ENCODE data around the gene FBXO4.
"Not testable (repeated sequence)": the region's sequence is repeated elsewhere in the genome, so short reads cannot be mapped to it uniquely, and the experiment has no call there.

The FBXO4 gene

DNA sequence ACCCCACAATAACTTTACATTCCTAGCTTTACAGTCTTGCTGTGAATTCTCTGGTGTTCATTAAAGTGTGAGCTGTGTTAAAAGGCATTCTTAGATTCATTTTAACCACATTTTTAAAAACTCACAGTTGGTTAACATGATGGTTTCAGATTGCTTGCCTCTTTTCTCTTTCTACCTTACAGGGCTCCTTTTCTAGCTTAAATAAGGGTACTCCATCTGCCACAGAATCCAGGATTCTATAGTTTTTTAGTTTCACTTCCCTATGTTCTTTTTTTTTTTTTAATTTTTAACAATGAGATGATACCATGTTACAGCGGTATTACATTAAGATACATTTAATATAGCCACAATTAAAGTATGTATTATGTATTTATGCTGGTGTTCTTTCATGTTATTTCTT is 3.9 kb upstream of the FBXO4 start:
- Histone ChIP-seq H3K9me3 (ENCODE audit: control insufficient read depth, low read length) (no peaks in the 10 kb centered on the region), H3K36me3 (ENCODE audit: control insufficient read depth, insufficient read depth, low read length) (peaks cover 13% of the 10 kb centered on the region), H3K4me3 (ENCODE audit: insufficient read depth, low read depth, low read length) (no peak overlapping the region), H3K27ac (ENCODE audit: insufficient read depth, low read depth, low read length, poor library complexity, severe bottlenecking) (no peak overlapping the region), H3K27me3 (ENCODE audit: control insufficient read depth, insufficient read depth, low read length, poor library complexity, severe bottlenecking) (no peaks in the 10 kb centered on the region), H3K4me1 (ENCODE audit: control insufficient read depth, insufficient read depth, low read length) (no peaks in the 10 kb centered on the region)
- no CpG with 5 or more reads among the region's 1 CpG for WGBS, 2 experiments

DNA sequence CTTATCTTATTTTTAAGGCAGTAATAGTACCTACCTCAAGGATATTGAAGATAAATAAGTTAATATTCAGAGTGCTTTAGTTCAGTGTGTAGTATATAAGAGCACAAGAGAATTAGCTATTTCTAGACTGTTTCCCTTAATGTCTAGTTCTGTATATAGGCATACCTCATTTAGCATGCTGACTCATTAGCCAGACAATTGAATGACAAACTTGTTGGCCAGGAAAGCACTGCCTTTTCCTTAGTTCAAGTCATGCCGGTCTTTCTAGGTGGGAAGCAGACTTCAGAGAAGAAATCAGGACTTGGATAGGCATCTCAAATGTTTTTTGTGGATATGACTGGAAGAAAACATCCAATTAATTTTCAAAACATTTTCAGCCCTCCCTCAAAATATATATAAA is 3.2 kb upstream of the FBXO4 start:
- Histone ChIP-seq H3K4me1 (ENCODE audit: control insufficient read depth, insufficient read depth, low read length) (no peaks in the 10 kb centered on the region), H3K27me3 (ENCODE audit: control insufficient read depth, insufficient read depth, low read length, poor library complexity, severe bottlenecking) (no peaks in the 10 kb centered on the region), H3K9me3 (ENCODE audit: control insufficient read depth, low read length) (no peaks in the 10 kb centered on the region), H3K36me3 (ENCODE audit: control insufficient read depth, insufficient read depth, low read length) (peaks cover 13% of the 10 kb centered on the region), H3K27ac (ENCODE audit: insufficient read depth, low read depth, low read length, poor library complexity, severe bottlenecking) (no peak overlapping the region), H3K4me3 (ENCODE audit: insufficient read depth, low read depth, low read length) (no peak overlapping the region)
- WGBS, 2 experiments: 100% methylated on average over 1 of the region's 1 CpG

- Histone ChIP-seq H3K4me3 (ENCODE audit: insufficient read depth, low read depth, low read length) (peak overlapping the region; percentile 61), H3K4me1 (ENCODE audit: control insufficient read depth, insufficient read depth, low read length) (no peaks in the 10 kb centered on the region), H3K9me3 (ENCODE audit: control insufficient read depth, low read length) (no peaks in the 10 kb centered on the region), H3K27ac (ENCODE audit: insufficient read depth, low read depth, low read length, poor library complexity, severe bottlenecking) (no peak overlapping the region), H3K27me3 (ENCODE audit: control insufficient read depth, insufficient read depth, low read length, poor library complexity, severe bottlenecking) (no peaks in the 10 kb centered on the region), H3K36me3 (ENCODE audit: control insufficient read depth, insufficient read depth, low read length) (peaks cover 3% of the 10 kb centered on the region)
- WGBS, 2 experiments: 79 to 86% methylated on average over 3 to 4 of the region's 4 CpGs
These were observed 582 bp upstream of the FBXO4 start for GRCh38 chr5:41924526-41924871.

DNA sequence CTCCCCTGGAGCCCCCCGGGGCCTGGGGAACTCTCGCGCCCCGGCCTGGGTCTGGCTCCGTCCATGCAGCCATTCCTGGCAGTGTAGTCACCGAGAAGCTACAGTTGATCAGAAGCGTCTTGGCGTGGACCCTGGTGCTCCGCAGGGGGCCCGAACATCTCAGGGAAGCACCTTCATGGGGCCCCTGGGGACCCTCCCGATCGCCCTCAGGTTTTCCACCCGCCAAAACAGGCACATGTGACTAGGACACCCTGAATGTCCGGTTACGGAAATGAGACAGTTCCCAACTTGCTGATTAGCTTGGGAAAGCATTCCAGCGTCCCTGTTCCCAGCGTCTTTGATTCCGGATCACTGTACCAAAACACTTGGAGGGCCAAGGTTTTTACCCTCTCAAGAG is 472 bp downstream of the FBXO4 start:
- peak overlapping the region; percentile 61 for H3K4me3 ChIP-seq (ENCODE audit: insufficient read depth, low read depth, low read length)
- no peaks in the 10 kb centered on the region for H3K27me3 ChIP-seq (ENCODE audit: control insufficient read depth, insufficient read depth, low read length, poor library complexity, severe bottlenecking)
- H3K36me3 ChIP-seq (ENCODE audit: control insufficient read depth, insufficient read depth, low read length): no peaks in the 10 kb centered on the region
- H3K27ac ChIP-seq (ENCODE audit: insufficient read depth, low read depth, low read length, poor library complexity, severe bottlenecking): no peak overlapping the region
- no peaks in the 10 kb centered on the region for H3K9me3 ChIP-seq (ENCODE audit: control insufficient read depth, low read length)
- H3K4me1 ChIP-seq (ENCODE audit: control insufficient read depth, insufficient read depth, low read length): no peaks in the 10 kb centered on the region
- 66 to 74% methylated on average over 18 of the region's 18 CpGs for WGBS, 2 experiments

DNA sequence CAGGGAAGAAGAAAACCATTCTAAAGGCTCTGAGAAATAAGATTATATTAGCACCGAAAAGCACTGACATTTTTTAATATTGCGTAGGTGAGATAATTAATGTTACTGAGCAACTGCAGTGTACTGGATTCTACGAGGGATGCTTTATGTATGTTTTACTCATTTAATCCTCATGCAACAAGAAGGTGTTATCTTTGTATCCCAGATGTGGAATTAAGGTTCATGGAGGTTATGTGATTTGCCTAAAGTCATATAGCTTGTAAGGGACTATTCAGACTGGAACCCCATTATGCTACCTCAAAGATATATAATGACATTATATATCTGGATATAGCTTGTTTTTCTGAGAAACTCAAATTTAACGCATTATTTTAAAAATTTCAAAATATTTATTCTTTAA is 2.5 kb downstream of the FBXO4 start:
- Histone ChIP-seq H3K27ac (ENCODE audit: insufficient read depth, low read depth, low read length, poor library complexity, severe bottlenecking) (no peak overlapping the region), H3K36me3 (ENCODE audit: control insufficient read depth, insufficient read depth, low read length) (no peaks in the 10 kb centered on the region), H3K27me3 (ENCODE audit: control insufficient read depth, insufficient read depth, low read length, poor library complexity, severe bottlenecking) (no peaks in the 10 kb centered on the region), H3K4me3 (ENCODE audit: insufficient read depth, low read depth, low read length) (no peak overlapping the region), H3K4me1 (ENCODE audit: control insufficient read depth, insufficient read depth, low read length) (no peaks in the 10 kb centered on the region), H3K9me3 (ENCODE audit: control insufficient read depth, low read length) (no peaks in the 10 kb centered on the region)
- WGBS, 2 experiments: 91 to 100% methylated on average over 3 of the region's 4 CpGs

DNA sequence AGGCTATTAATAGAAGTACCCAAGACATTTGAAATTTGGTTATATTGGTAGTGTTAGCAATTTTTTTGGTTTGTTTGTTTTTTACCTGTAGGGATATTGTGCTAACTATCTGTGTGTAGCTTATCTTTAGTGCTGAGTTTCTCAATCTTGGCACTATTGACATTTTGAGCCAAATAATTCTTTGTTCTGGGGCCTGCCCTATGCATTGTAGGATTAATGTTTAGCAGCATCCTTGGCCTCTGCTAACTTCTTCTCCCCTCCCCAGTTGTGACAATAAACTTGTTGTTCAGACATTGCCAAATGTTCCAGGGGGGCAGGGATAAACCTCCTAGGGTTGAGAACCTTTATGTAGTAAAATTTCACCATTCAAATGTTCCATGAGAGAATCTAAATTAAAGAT is 4.0 kb downstream of the FBXO4 start:
- H3K27ac ChIP-seq (ENCODE audit: insufficient read depth, low read depth, low read length, poor library complexity, severe bottlenecking): no peak overlapping the region
- H3K4me3 ChIP-seq (ENCODE audit: insufficient read depth, low read depth, low read length): no peak overlapping the region
- H3K27me3 ChIP-seq (ENCODE audit: control insufficient read depth, insufficient read depth, low read length, poor library complexity, severe bottlenecking): no peaks in the 10 kb centered on the region
- H3K36me3 ChIP-seq (ENCODE audit: control insufficient read depth, insufficient read depth, low read length): no peaks in the 10 kb centered on the region
- H3K4me1 ChIP-seq (ENCODE audit: control insufficient read depth, insufficient read depth, low read length): no peaks in the 10 kb centered on the region
- H3K9me3 ChIP-seq (ENCODE audit: control insufficient read depth, low read length): no peaks in the 10 kb centered on the region

DNA sequence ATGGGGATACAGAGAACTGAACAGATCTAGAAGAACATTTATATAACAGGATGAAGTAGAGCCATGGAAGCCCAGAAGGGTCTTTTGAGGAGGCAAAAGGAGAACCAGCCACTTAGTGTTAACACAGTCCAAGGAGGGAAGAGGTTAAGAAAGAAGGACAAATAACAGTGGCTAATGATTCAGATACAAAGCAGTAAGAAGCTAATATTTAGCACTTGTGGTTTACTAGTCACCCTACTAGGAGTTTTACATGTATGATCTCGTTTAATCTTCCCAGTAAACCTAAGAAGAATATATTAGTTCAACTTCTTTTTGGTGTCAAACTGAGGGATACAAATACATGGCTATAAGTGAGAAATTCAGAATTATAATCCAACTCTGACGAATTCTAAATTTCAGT is 7.7 kb downstream of the FBXO4 start:
- 91% methylated on average over 2 of the region's 2 CpGs; no CpG with 5 or more reads in 1 of the 2 experiments for WGBS, 2 experiments
- Histone ChIP-seq H3K36me3 (ENCODE audit: control insufficient read depth, insufficient read depth, low read length) (no peaks in the 10 kb centered on the region), H3K9me3 (ENCODE audit: control insufficient read depth, low read length) (no peaks in the 10 kb centered on the region), H3K4me1 (ENCODE audit: control insufficient read depth, insufficient read depth, low read length) (no peaks in the 10 kb centered on the region), H3K27me3 (ENCODE audit: control insufficient read depth, insufficient read depth, low read length, poor library complexity, severe bottlenecking) (no peaks in the 10 kb centered on the region), H3K27ac (ENCODE audit: insufficient read depth, low read depth, low read length, poor library complexity, severe bottlenecking) (no peak overlapping the region), H3K4me3 (ENCODE audit: insufficient read depth, low read depth, low read length) (no peak overlapping the region)

GRCh38 chr5:41935544-41935943 is 10.5 kb downstream of the FBXO4 start:
- no peaks in the 10 kb centered on the region for H3K36me3 ChIP-seq (ENCODE audit: control insufficient read depth, insufficient read depth, low read length)
- no peaks in the 10 kb centered on the region for H3K27me3 ChIP-seq (ENCODE audit: control insufficient read depth, insufficient read depth, low read length, poor library complexity, severe bottlenecking)
- no peak overlapping the region for H3K4me3 ChIP-seq (ENCODE audit: insufficient read depth, low read depth, low read length)
- H3K9me3 ChIP-seq (ENCODE audit: control insufficient read depth, low read length): no peaks in the 10 kb centered on the region
- H3K4me1 ChIP-seq (ENCODE audit: control insufficient read depth, insufficient read depth, low read length): no peaks in the 10 kb centered on the region
- peak overlapping the region; percentile 44 for H3K27ac ChIP-seq (ENCODE audit: insufficient read depth, low read depth, low read length, poor library complexity, severe bottlenecking)

DNA sequence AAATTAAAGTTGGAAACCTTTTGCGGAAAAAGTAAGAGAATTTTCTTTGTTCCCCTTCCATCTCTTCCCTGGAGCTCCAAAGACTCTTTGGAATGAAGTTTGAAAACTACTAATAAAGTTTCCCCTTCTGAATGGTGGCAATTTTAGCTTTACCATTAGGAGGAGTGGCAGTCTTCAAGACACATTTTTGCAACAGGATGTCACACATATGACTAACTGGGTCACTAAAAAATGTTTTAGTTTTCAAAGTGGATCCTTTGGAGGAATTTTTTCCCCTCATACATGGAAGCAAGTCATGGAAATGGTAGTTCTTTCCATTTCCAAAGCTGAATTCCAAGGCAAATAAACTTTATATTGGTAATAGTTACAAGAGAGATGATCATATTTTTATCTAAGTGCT is 15.6 kb downstream of the FBXO4 start:
- H3K36me3 ChIP-seq (ENCODE audit: control insufficient read depth, insufficient read depth, low read length): no peaks in the 10 kb centered on the region
- H3K27ac ChIP-seq (ENCODE audit: insufficient read depth, low read depth, low read length, poor library complexity, severe bottlenecking): no peak overlapping the region
- no peaks in the 10 kb centered on the region for H3K4me1 ChIP-seq (ENCODE audit: control insufficient read depth, insufficient read depth, low read length)
- 95 to 100% methylated on average over 1 of the region's 1 CpG for WGBS, 2 experiments
- H3K9me3 ChIP-seq (ENCODE audit: control insufficient read depth, low read length): no peaks in the 10 kb centered on the region
- H3K27me3 ChIP-seq (ENCODE audit: control insufficient read depth, insufficient read depth, low read length, poor library complexity, severe bottlenecking): no peaks in the 10 kb centered on the region
- H3K4me3 ChIP-seq (ENCODE audit: insufficient read depth, low read depth, low read length): no peak overlapping the region

GRCh38 chr5:41945332-41945955 is 20.4 kb downstream of the FBXO4 start:
- H3K4me1 ChIP-seq (ENCODE audit: control insufficient read depth, insufficient read depth, low read length); H3K27me3 ChIP-seq (ENCODE audit: control insufficient read depth, insufficient read depth, low read length, poor library complexity, severe bottlenecking); H3K9me3 ChIP-seq (ENCODE audit: control insufficient read depth, low read length); H3K36me3 ChIP-seq (ENCODE audit: control insufficient read depth, insufficient read depth, low read length); H3K27ac ChIP-seq (ENCODE audit: insufficient read depth, low read depth, low read length, poor library complexity, severe bottlenecking); H3K4me3 ChIP-seq (ENCODE audit: insufficient read depth, low read depth, low read length): not testable (repeated sequence)
- WGBS, 2 experiments: 87 to 94% methylated on average over 7 of the region's 7 CpGs

GRCh38 chr5:41951224-41951623 is 26.1 kb downstream of the FBXO4 start:
- Histone ChIP-seq H3K9me3 (ENCODE audit: control insufficient read depth, low read length) (no peaks in the 10 kb centered on the region), H3K27me3 (ENCODE audit: control insufficient read depth, insufficient read depth, low read length, poor library complexity, severe bottlenecking) (no peaks in the 10 kb centered on the region), H3K36me3 (ENCODE audit: control insufficient read depth, insufficient read depth, low read length) (no peaks in the 10 kb centered on the region), H3K4me3 (ENCODE audit: insufficient read depth, low read depth, low read length) (no peak overlapping the region), H3K27ac (ENCODE audit: insufficient read depth, low read depth, low read length, poor library complexity, severe bottlenecking) (no peak overlapping the region), H3K4me1 (ENCODE audit: control insufficient read depth, insufficient read depth, low read length) (no peaks in the 10 kb centered on the region)
- WGBS, 2 experiments: 79% methylated on average over 3 of the region's 3 CpGs
